Left lung (tissue), 10 donors: ENCODE measurements around the gene MATN1. TPM values are rescaled to one million over a fixed set of nuclear protein-coding genes. Genes with fewer than 3 reads are reported as not detected.

ENCODE experiments used
- ATAC-seq: fragments of 200-7000 bp; cut with Tn5 transposase; one replicate; pipeline ENCODE4 v1.9.1; 2020; ENCODE audit warnings: moderate library complexity
- DNase-seq, 4 donors: peaks; one replicate each; pipeline ENCODE4 v3.0.0-alpha.2; 2013 to 2020
- H3K27ac ChIP-seq, 2 donors: fragments of 200-600 bp; sonication (generic) in 1 of 2; one replicate each; pipeline versions ENCODE4 v1.5.0 to v1.8.0; 2020 to 2021
- H3K27me3 ChIP-seq, 2 donors: fragments of 200-600 bp; sonication (generic) in 1 of 2; one replicate each; pipeline versions ENCODE4 v1.5.0 to v1.8.0; 2020 to 2021
- H3K36me3 ChIP-seq, 2 donors: fragments of 200-600 bp; sonication (generic) in 1 of 2; one replicate each; pipeline versions ENCODE4 v1.5.0 to v1.8.0; 2020 to 2021
- H3K4me1 ChIP-seq, 2 donors: fragments of 200-600 bp; one replicate each; pipeline ENCODE4 v1.8.0; 2021
- H3K4me3 ChIP-seq, 2 donors: fragments of 200-600 bp; sonication (generic) in 1 of 2; one replicate each; pipeline versions ENCODE4 v1.5.0 to v1.8.0; 2020 to 2021; ENCODE audit warnings: mild to moderate bottlenecking in 1 of 2
- H3K9me3 ChIP-seq, 2 donors: fragments of 200-600 bp; sonication (generic) in 1 of 2; one replicate each; pipeline versions ENCODE4 v1.5.0 to v1.8.0; 2020 to 2021
- CTCF ChIP-seq, 2 donors: fragments of 200-600 bp; sonication (generic) in 1 of 2; IDR thresholded peaks; one replicate each; pipeline versions ENCODE4 v1.5.0 to v1.8.0; 2021; ENCODE audit warnings: antibody characterized with exemption in 2 of 2
- intact Hi-C, 2 donors: fragments of 100-400 bp; cut with DNase I; formaldehyde crosslinking; loops; one replicate each; pipeline versions ENCODE4 v1.11.2 to v1.14.2; 2022
- polyA plus RNA-seq, 6 donors: library from polyadenylated mRNA; unstranded; fragments of 120-200 nt; gene quantifications; one replicate each; pipeline ENCODE4 v1.2.1, GENCODE V29; 2013; ENCODE audit not compliant: insufficient read length in 6 of 6
- total RNA-seq, 2 donors: library from RNA; stranded (reverse); fragmentation: NEBNext Ultra II Directional; extraction: Animal tissue kit (Norgen Biotek cat#: 25700); gene quantifications; one replicate each; pipeline ENCODE4 v1.2.1, GENCODE V29; 2021
- donor health status: DM: no; HTN: yes; CAD: no.
- donor health status: DM: no; HTN: no; CAD: no.

Gene MATN1
- total and polyA plus RNA-seq, 8 donors, result 0.08 to 1.1 (median 0.43) TPM; not detected in 1

- no peaks in the 10 kb centered on the region for H3K27me3 ChIP-seq
- no peak overlapping the region for H3K4me3 ChIP-seq
- intact Hi-C loops, result no loop called here
- no peaks in the 10 kb centered on the region for H3K36me3 ChIP-seq
- no peaks in the 10 kb centered on the region for H3K4me1 ChIP-seq
- ATAC-seq (no peak), DNase-seq (no peak)
- no peak for TF ChIP-seq CTCF (IDR thresholded peaks at IDR 0.05)
- no peak overlapping the region for H3K27ac ChIP-seq
- H3K9me3 ChIP-seq, result peaks cover 0 to 11% of the 10 kb centered on the region in 2 donors
Measured at GRCh38 chr1:30673395-30673794, 50.0 kb downstream of the MATN1 start.

GRCh38 chr1:30672661-30673060 is 50.7 kb downstream of the MATN1 start:
- Histone ChIP-seq H3K4me3 (no peak overlapping the region), H3K27ac (no peak overlapping the region), H3K36me3 (no peaks in the 10 kb centered on the region), H3K9me3 (peaks cover 0 to 11% of the 10 kb centered on the region in 2 donors), H3K4me1 (no peaks in the 10 kb centered on the region), H3K27me3 (no peaks in the 10 kb centered on the region)
- ATAC-seq (no peak), DNase-seq (no peak)
- intact Hi-C loops, result no loop called here
- TF ChIP-seq CTCF (IDR thresholded peaks at IDR 0.05), result no peak

- ATAC-seq (no peak), DNase-seq (no peak)
- H3K4me1 ChIP-seq, result no peaks in the 10 kb centered on the region
- intact Hi-C loops, result no loop called here
- H3K27me3 ChIP-seq, result no peaks in the 10 kb centered on the region
- H3K4me3 ChIP-seq, result no peak overlapping the region
- no peaks in the 10 kb centered on the region for H3K36me3 ChIP-seq
- no peak for TF ChIP-seq CTCF (IDR thresholded peaks at IDR 0.05)
- peaks cover 0 to 11% of the 10 kb centered on the region in 2 donors for H3K9me3 ChIP-seq
- no peak overlapping the region for H3K27ac ChIP-seq
Measured at GRCh38 chr1:30670240-30671060, 52.9 kb downstream of the MATN1 start.

- TF ChIP-seq CTCF (IDR thresholded peaks at IDR 0.05), result no peak
- ATAC-seq (no peak), DNase-seq (no peak)
- intact Hi-C loops, result no loop called here
- H3K27ac ChIP-seq, result no peak overlapping the region
- H3K36me3 ChIP-seq, result no peaks in the 10 kb centered on the region
- H3K9me3 ChIP-seq, result peaks cover 0 to 7% of the 10 kb centered on the region in 2 donors
- H3K4me3 ChIP-seq, result no peak overlapping the region
- H3K4me1 ChIP-seq, result no peaks in the 10 kb centered on the region
- no peaks in the 10 kb centered on the region for H3K27me3 ChIP-seq
Measured at GRCh38 chr1:30668546-30669327, 54.6 kb downstream of the MATN1 start.

- Histone ChIP-seq H3K27ac (no peak overlapping the region), H3K36me3 (no peaks in the 10 kb centered on the region), H3K27me3 (no peaks in the 10 kb centered on the region), H3K9me3 (no peaks in the 10 kb centered on the region), H3K4me3 (no peak overlapping the region), H3K4me1 (no peaks in the 10 kb centered on the region)
- ATAC-seq (peak; percentile 29), DNase-seq (no peak)
- TF ChIP-seq CTCF (IDR thresholded peaks at IDR 0.05), result no peak
- intact Hi-C loops, result no loop called here
Measured at GRCh38 chr1:30668024-30668423, 55.4 kb downstream of the MATN1 start.
